Activated CD8-positive, alpha-beta memory T cell treated with anti-CD3 and anti-CD28 coated beads, Interleukin-2, amount 50 U/mL, for 4 hours (primary cell): ENCODE measurements around the gene OR2B3.
"Not testable (repeated sequence)": the region's sequence is repeated elsewhere in the genome, so short reads cannot be mapped to it uniquely, and the experiment has no call there.

ENCODE experiments used
- DNase-seq: peaks from one replicate; pipeline ENCODE4 v3.0.0-alpha.2; 2020

OR2B3 gene

GRCh38 chr6:29087213-29087612, at the start of gene OR2B3:
Gene OR2B3 (minus strand): TSS chr6:29087313. CDS start chr6:29087248, 65 bp downstream.
- DNase-seq = no peak

GRCh38 chr6:29131691-29132090, 44.6 kb upstream of the OR2B3 start:
- no peak for DNase-seq

- DNase-seq = no peak
Measured at GRCh38 chr6:29130644-29131043, 43.5 kb upstream of the OR2B3 start.

GRCh38 chr6:29129326-29130012, 42.4 kb upstream of the OR2B3 start:
- DNase-seq = no peak

GRCh38 chr6:29114964-29115363, 27.9 kb upstream of the OR2B3 start:
- not testable (repeated sequence) for DNase-seq

- no peak for DNase-seq
Measured at GRCh38 chr6:29112135-29112534, 25.0 kb upstream of the OR2B3 start.

GRCh38 chr6:29107758-29108157, 20.6 kb upstream of the OR2B3 start, which contains the start of gene OR2J3:
Gene OR2J3 (plus strand): TSS chr6:29108058. CDS start chr6:29111891, 3,833 bp downstream.
- no peak for DNase-seq

GRCh38 chr6:29099190-29099589, 12.1 kb upstream of the OR2B3 start, which contains the start of gene OR2J1:
Gene OR2J1 (plus strand): TSS chr6:29099490. CDS start chr6:29100943, 1,453 bp downstream.
- no peak for DNase-seq

- DNase-seq = no peak
Measured at GRCh38 chr6:29097803-29098202, 10.7 kb upstream of the OR2B3 start.

GRCh38 chr6:29092957-29093356, 5.8 kb upstream of the OR2B3 start:
- no peak for DNase-seq

- DNase-seq = no peak
Measured at GRCh38 chr6:29082457-29082856, 4.7 kb downstream of the OR2B3 start.

- no peak for DNase-seq
Measured at GRCh38 chr6:29081312-29081711, 5.8 kb downstream of the OR2B3 start.

- DNase-seq = no peak
Measured at GRCh38 chr6:29079203-29079602, 7.9 kb downstream of the OR2B3 start.

- DNase-seq = no peak
Measured at GRCh38 chr6:29071831-29072723, 15.0 kb downstream of the OR2B3 start.

- DNase-seq = no peak
Measured at GRCh38 chr6:29051680-29052079, 35.4 kb downstream of the OR2B3 start.

- no peak for DNase-seq
Measured at GRCh38 chr6:29045075-29045474, 42.0 kb downstream of the OR2B3 start, which contains the start of gene OR2W1. Gene OR2W1 (minus strand): TSS chr6:29045175. CDS start chr6:29045175, 0 bp downstream.
